WTC11 (cell line): Measurements from ENCODE around the gene DDX20. TPM values are rescaled to one million over a fixed set of nuclear protein-coding genes. Genes with fewer than 3 reads are reported as not detected.

Experiments
- ATAC-seq: fragments of 200-7000 bp; cut with Tn5 transposase; 2 replicates; pipeline ENCODE4 v1.10.0; 2021; ENCODE audit warnings: mild to moderate bottlenecking, moderate library complexity
- CTCF ChIA-PET: fragments of 300-600 bp; sonication (Branson Sonifier 250); formaldehyde crosslinking; loops from one replicate; lab custom pipeline; 2021; ENCODE audit warnings: antibody characterized with exemption; lab: Charles Lee
- POLR2A ChIA-PET: fragments of 350-600 bp; sonication (Branson Sonifier 250); formaldehyde crosslinking; loops from one replicate; lab custom pipeline; 2021; ENCODE audit warnings: antibody characterized with exemption; lab: Charles Lee
- DNase-seq: peaks from one replicate; pipeline ENCODE4 v3.0.0; 2021; ENCODE audit warnings: low spot score
- H3K27ac Mint-ChIP-seq: 2 replicates; pipeline ENCODE4 v1.8.0; 2021; ENCODE audit warnings: mixed read lengths
- H3K27me3 Mint-ChIP-seq: 2 replicates; pipeline ENCODE4 v1.8.0; 2021; ENCODE audit warnings: low read depth, mild to moderate bottlenecking, moderate library complexity, mixed read lengths
- H3K36me3 Mint-ChIP-seq: 2 replicates; pipeline ENCODE4 v1.8.0; 2021; ENCODE audit warnings: mixed read lengths
- H3K4me1 Mint-ChIP-seq: 2 replicates; pipeline ENCODE4 v1.8.0; 2022; ENCODE audit warnings: mixed read lengths
- H3K4me3 Mint-ChIP-seq: 2 replicates; pipeline ENCODE4 v1.8.0; 2021; ENCODE audit warnings: mild to moderate bottlenecking, moderate library complexity, mixed read lengths
- H3K9me3 Mint-ChIP-seq: 2 replicates; pipeline ENCODE4 v1.8.0; 2021; ENCODE audit warnings: mixed read lengths
- ATF3 ChIP-seq: sonication (generic); formaldehyde crosslinking; conservative IDR thresholded peaks from 2 replicates; pipeline ENCODE4 v1.8.1; 2022; ENCODE audit warnings: mild to moderate bottlenecking, missing genetic modification reagents
- HMGA2 ChIP-seq: fragments of 250-450 bp; sonication (Bioruptor Pico); IDR thresholded peaks from 2 replicates; pipeline ENCODE4 v1.4.0; 2021; ENCODE audit warnings: mild to moderate bottlenecking, moderate library complexity
- JAZF1 ChIP-seq: fragments of 250-450 bp; sonication (Bioruptor Pico); IDR thresholded peaks from 2 replicates; pipeline ENCODE4 v1.9.0; 2021; ENCODE audit warnings: moderate library complexity, mild to moderate bottlenecking, inconsistent platforms
- JUN ChIP-seq: sonication (generic); formaldehyde crosslinking; IDR thresholded peaks from 2 replicates; pipeline ENCODE4 v1.8.0; 2023; ENCODE audit warnings: mild to moderate bottlenecking, missing genetic modification reagents
- NFE2L1 ChIP-seq: sonication (generic); formaldehyde crosslinking; IDR thresholded peaks from 2 replicates; pipeline ENCODE4 v1.8.1; 2023; ENCODE audit warnings: missing genetic modification reagents
- OVOL2 ChIP-seq: fragments of 250-450 bp; sonication (Bioruptor Pico); IDR thresholded peaks from 2 replicates; pipeline ENCODE4 v1.9.0; 2021; ENCODE audit warnings: mild to moderate bottlenecking, borderline replicate concordance
- PRDM15 ChIP-seq: sonication (generic); formaldehyde crosslinking; IDR thresholded peaks from 2 replicates; pipeline ENCODE4 v1.8.0; 2022; ENCODE audit warnings: missing genetic modification reagents
- RORB ChIP-seq: fragments of 250-450 bp; sonication (Bioruptor Pico); IDR thresholded peaks from 2 replicates; pipeline ENCODE4 v1.9.0; 2021; ENCODE audit warnings: mild to moderate bottlenecking
- TCF7 ChIP-seq: sonication (generic); formaldehyde crosslinking; IDR thresholded peaks from 2 replicates; pipeline ENCODE4 v1.8.0; 2022; ENCODE audit warnings: mild to moderate bottlenecking, low read depth, missing genetic modification reagents, moderate library complexity
- USF1 ChIP-seq: sonication (generic); formaldehyde crosslinking; IDR thresholded peaks from 2 replicates; pipeline ENCODE4 v1.8.0; 2022; ENCODE audit warnings: mild to moderate bottlenecking, missing genetic modification reagents
- total RNA-seq: library from RNA; stranded (reverse); gene quantifications from 3 replicates; pipeline ENCODE4 v1.2.3, GENCODE V29; 2021
- TF ChIP-seq, protein P1 (sequence below): fragments of 250-450 bp; sonication (Bioruptor Pico); IDR thresholded peaks from 2 replicates; pipeline ENCODE4 v1.9.0; 2021; ENCODE audit warnings: moderate library complexity, mild to moderate bottlenecking, inconsistent platforms, borderline replicate concordance
- TF ChIP-seq, protein P2 (sequence below): sonication (generic); formaldehyde crosslinking; IDR thresholded peaks from 2 replicates; pipeline ENCODE4 v1.8.1; 2023; ENCODE audit warnings: mild to moderate bottlenecking, missing genetic modification reagents
- TF ChIP-seq, protein P3 (sequence below): sonication (generic); formaldehyde crosslinking; IDR thresholded peaks from 2 replicates; pipeline ENCODE4 v1.8.0; 2022; ENCODE audit warnings: mild to moderate bottlenecking, missing genetic modification reagents
- TF ChIP-seq, protein P4 (sequence below): sonication (generic); formaldehyde crosslinking; conservative IDR thresholded peaks from 2 replicates; pipeline ENCODE4 v1.8.1; 2023; ENCODE audit warnings: mild to moderate bottlenecking, low read depth, missing genetic modification reagents, moderate library complexity

The DDX20 gene
- total RNA-seq, 1 experiment from 2014 or later: 19.3 TPM

- no peak overlapping the region for H3K4me3 Mint-ChIP-seq
- peak overlapping the region; percentile 26 for H3K27ac Mint-ChIP-seq
These were observed 25.6 kb upstream of the DDX20 start for GRCh38 chr1:111729946-111730681.

DNA sequence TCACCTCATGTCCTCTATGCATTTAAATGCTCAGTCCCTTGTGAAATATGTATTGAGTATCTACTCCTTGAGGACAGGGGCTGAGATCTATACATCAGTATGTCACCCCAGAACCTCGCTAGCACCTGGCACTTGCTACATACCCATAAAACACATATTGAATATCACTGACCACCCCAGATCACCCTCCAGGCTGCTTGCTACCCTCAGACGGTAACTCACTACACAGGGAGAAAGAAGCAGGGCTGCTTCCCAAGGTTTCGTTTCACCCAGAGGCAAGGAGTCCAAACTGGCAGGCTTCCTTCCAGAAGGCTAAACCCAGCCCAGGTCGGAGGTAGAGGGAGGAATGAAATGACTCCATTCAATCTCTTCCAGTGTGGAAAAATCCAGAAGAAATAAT, 25.0 kb upstream of the DDX20 start:
- Mint-ChIP-seq H3K36me3 (peaks cover 11% of the 10 kb centered on the region), H3K27ac (no peak overlapping the region), H3K27me3 (no peaks in the 10 kb centered on the region), H3K9me3 (no peaks in the 10 kb centered on the region), H3K4me3 (no peak overlapping the region), H3K4me1 (peaks cover 36% of the 10 kb centered on the region)
- ChIA-PET CTCF (no interaction called here), POLR2A (no interaction called here)
- ATAC-seq (no peak), DNase-seq (no peak)
- TF ChIP-seq HMGA2: no peak
- TF ChIP-seq OVOL2 (CRISPR knock-in tag): no peak
- no peak for TF ChIP-seq JUN (CRISPR knock-in tag)
- TF ChIP-seq TCF7 (CRISPR knock-in tag): no peak
- no peak for TF ChIP-seq USF1 (CRISPR knock-in tag)
- no peak for TF ChIP-seq JAZF1 (CRISPR knock-in tag)
- TF ChIP-seq, protein P1, sequence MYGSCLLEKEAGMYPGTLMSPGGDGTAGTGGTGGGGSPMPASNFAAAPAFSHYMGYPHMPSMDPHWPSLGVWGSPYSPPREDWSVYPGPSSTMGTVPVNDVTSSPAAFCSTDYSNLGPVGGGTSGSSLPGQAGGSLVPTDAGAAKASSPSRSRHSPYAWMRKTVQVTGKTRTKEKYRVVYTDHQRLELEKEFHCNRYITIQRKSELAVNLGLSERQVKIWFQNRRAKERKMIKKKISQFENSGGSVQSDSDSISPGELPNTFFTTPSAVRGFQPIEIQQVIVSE (CRISPR knock-in tag): no peak
- no peak for TF ChIP-seq NFE2L1 (CRISPR knock-in tag)
- TF ChIP-seq, protein P2, sequence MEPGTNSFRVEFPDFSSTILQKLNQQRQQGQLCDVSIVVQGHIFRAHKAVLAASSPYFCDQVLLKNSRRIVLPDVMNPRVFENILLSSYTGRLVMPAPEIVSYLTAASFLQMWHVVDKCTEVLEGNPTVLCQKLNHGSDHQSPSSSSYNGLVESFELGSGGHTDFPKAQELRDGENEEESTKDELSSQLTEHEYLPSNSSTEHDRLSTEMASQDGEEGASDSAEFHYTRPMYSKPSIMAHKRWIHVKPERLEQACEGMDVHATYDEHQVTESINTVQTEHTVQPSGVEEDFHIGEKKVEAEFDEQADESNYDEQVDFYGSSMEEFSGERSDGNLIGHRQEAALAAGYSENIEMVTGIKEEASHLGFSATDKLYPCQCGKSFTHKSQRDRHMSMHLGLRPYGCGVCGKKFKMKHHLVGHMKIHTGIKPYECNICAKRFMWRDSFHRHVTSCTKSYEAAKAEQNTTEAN (CRISPR knock-in tag): no peak
- TF ChIP-seq, protein P3, sequence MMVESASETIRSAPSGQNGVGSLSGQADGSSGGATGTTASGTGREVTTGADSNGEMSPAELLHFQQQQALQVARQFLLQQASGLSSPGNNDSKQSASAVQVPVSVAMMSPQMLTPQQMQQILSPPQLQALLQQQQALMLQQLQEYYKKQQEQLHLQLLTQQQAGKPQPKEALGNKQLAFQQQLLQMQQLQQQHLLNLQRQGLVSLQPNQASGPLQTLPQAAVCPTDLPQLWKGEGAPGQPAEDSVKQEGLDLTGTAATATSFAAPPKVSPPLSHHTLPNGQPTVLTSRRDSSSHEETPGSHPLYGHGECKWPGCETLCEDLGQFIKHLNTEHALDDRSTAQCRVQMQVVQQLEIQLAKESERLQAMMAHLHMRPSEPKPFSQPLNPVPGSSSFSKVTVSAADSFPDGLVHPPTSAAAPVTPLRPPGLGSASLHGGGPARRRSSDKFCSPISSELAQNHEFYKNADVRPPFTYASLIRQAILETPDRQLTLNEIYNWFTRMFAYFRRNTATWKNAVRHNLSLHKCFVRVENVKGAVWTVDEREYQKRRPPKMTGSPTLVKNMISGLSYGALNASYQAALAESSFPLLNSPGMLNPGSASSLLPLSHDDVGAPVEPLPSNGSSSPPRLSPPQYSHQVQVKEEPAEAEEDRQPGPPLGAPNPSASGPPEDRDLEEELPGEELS (CRISPR knock-in tag): no peak
- no peak for TF ChIP-seq ATF3 (CRISPR knock-in tag)
- TF ChIP-seq, protein P4, sequence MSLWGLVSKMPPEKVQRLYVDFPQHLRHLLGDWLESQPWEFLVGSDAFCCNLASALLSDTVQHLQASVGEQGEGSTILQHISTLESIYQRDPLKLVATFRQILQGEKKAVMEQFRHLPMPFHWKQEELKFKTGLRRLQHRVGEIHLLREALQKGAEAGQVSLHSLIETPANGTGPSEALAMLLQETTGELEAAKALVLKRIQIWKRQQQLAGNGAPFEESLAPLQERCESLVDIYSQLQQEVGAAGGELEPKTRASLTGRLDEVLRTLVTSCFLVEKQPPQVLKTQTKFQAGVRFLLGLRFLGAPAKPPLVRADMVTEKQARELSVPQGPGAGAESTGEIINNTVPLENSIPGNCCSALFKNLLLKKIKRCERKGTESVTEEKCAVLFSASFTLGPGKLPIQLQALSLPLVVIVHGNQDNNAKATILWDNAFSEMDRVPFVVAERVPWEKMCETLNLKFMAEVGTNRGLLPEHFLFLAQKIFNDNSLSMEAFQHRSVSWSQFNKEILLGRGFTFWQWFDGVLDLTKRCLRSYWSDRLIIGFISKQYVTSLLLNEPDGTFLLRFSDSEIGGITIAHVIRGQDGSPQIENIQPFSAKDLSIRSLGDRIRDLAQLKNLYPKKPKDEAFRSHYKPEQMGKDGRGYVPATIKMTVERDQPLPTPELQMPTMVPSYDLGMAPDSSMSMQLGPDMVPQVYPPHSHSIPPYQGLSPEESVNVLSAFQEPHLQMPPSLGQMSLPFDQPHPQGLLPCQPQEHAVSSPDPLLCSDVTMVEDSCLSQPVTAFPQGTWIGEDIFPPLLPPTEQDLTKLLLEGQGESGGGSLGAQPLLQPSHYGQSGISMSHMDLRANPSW: no peak

More at GRCh38 chr1:111729946-111730681, 25.6 kb upstream of the DDX20 start:
- H3K27me3 Mint-ChIP-seq: no peaks in the 10 kb centered on the region
- DNase-seq (no peak), ATAC-seq (no peak)
- CTCF ChIA-PET: interaction anchor here (0.9 to 3.0 kb wide), 3 partner anchors 15 to 26 kb away, joined by 3 to 18 read pairs (median 9); partner anchors contain the start of gene DDX20
- POLR2A ChIA-PET: no interaction called here
- H3K9me3 Mint-ChIP-seq: no peaks in the 10 kb centered on the region
- peaks cover 11% of the 10 kb centered on the region for H3K36me3 Mint-ChIP-seq
- TF ChIP-seq RORB (no peak), PRDM15 (CRISPR knock-in tag) (peak; percentile 37; the same call in 1 of the 2 replicates)
- TF ChIP-seq, all 79 proteins: peak for 1
- H3K4me1 Mint-ChIP-seq: peaks cover 42% of the 10 kb centered on the region
